ENCODE results near the gene KLHL24. TPM values are rescaled to one million over a fixed set of nuclear protein-coding genes. Genes with fewer than 3 reads are reported as not detected.
A peak's percentile ranks its signal among the peaks of the same experiment; 100 is the strongest.
"Not testable (repeated sequence)": the region's sequence is repeated elsewhere in the genome, so short reads cannot be mapped to it uniquely, and the experiment has no call there.

Gene KLHL24
- polyA plus RNA-seq, 4 donors: 8.1 to 41.4 (median 12.4) TPM

DNA sequence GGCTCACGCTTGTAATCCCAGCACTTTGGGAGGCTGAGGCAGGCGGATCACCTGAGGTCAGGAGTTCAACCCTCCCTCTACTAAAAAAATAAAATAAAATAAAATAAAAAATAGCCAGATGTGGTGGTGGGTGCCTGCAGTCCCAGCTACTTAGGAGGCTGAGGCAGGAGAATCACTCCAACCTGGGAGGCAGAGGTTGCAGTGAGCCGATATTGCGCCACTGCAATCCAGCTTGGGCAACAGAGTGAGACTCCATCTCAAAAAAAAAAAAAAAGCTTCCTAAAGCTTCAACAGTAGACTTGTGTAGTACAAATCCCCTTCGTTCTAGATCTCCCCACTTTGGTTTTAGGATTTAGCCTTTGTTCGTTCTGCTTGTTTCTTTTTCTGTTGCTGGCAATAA lies 68.5 kb downstream of the KLHL24 start:
- WGBS, 3 donors: 92 to 95% (median 94%) methylated on average over 6 of the region's 6 CpGs
- not testable (repeated sequence) for H3K27me3 ChIP-seq (ENCODE audit: control insufficient read depth in 3 of 3, insufficient read depth in 3 of 3, low read length in 3 of 3); H3K4me1 ChIP-seq (ENCODE audit: control insufficient read depth in 3 of 3, insufficient read depth in 2 of 3, low read depth in 1 of 3, low read length in 2 of 3); FAIRE-seq; H3K36me3 ChIP-seq (ENCODE audit: control insufficient read depth in 3 of 3, insufficient read depth in 2 of 3, low read depth in 1 of 3, low read length in 3 of 3); H3K9me3 ChIP-seq (ENCODE audit: control insufficient read depth in 2 of 2, insufficient read depth in 1 of 2, low read depth in 1 of 2, low read length in 1 of 2); H3K27ac ChIP-seq (ENCODE audit: low read depth in 1 of 3, low read length in 2 of 3); DNase-seq; H3K4me3 ChIP-seq (ENCODE audit: low read depth in 1 of 3, low read length in 3 of 3)

DNA sequence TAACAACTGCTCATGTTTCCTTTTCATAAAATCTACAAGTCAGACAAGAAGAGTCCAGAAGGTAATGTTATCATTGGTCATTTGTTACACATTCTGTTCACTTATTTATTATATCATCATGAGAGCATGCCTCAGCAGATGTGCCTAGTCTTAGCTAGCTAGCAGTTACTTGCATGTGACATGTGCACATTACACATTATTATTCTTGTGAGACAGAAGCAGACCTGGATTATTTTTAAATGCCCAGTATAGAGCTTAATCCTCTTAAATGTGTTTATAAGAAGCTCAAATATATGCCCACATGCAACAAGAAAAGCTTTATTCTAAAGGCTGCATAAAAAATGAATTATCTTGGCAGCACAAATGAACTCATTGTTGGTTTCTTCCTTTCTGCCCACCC lies 74.8 kb downstream of the KLHL24 start:
- no peak for FAIRE-seq
- H3K4me1 ChIP-seq (ENCODE audit: control insufficient read depth in 3 of 3, insufficient read depth in 2 of 3, low read depth in 1 of 3, low read length in 2 of 3): no peaks in the 10 kb centered on the region

DNA sequence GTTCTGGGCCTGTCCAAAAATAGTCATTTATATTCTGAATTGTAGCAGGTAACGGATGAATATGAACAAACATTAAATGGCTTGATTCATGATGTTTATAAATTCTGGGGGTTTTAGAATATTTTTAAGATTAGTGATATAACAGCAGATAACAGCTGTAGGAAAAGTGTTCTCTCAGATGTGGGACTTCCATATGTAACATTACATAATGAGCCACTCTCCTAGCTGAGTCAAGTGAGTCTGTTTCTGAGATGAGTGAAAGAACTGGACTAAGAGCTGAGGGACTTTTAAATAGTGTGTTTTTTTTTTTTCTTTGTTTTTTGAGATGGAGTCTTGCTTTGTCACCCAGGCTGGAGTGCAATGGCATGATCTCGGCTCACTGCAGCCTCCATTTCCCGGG lies 76.1 kb downstream of the KLHL24 start:
- FAIRE-seq: no peak

More for the DNA sequence above, 74.8 kb downstream of the KLHL24 start:
- H3K27ac ChIP-seq (ENCODE audit: low read depth in 1 of 3, low read length in 2 of 3): no peak overlapping the region
- no peak for DNase-seq
- H3K4me3 ChIP-seq (ENCODE audit: low read depth in 1 of 3, low read length in 3 of 3): no peak overlapping the region
- peaks cover 0 to 3% (median 0%) of the 10 kb centered on the region in 3 donors for H3K36me3 ChIP-seq (ENCODE audit: control insufficient read depth in 3 of 3, insufficient read depth in 2 of 3, low read depth in 1 of 3, low read length in 3 of 3)
- no peaks in the 10 kb centered on the region for H3K27me3 ChIP-seq (ENCODE audit: control insufficient read depth in 3 of 3, insufficient read depth in 3 of 3, low read length in 3 of 3)
- no peaks in the 10 kb centered on the region for H3K9me3 ChIP-seq (ENCODE audit: control insufficient read depth in 2 of 2, insufficient read depth in 1 of 2, low read depth in 1 of 2, low read length in 1 of 2)

DNA sequence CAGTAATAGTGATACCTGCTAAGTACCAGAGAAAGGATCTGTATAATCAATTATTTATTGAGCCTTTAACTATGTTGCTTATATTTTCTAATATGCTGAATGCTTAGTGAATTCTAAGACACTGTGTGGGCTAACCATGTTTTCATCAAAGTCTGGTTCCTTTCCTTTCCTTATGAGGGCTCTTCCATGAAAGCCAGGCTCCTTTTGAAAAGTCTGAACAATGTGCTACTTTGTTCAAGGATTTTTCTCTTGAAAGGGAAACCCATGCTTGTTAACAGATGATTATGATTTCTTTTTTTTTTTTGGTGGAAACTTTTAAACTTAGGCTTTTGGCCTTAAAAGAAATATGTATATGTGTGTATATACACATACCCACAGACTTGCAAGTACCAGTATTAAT lies 79.2 kb downstream of the KLHL24 start:
- no peak for DNase-seq
- FAIRE-seq: no peak
- H3K27me3 ChIP-seq (ENCODE audit: control insufficient read depth in 3 of 3, insufficient read depth in 3 of 3, low read length in 3 of 3): no peaks in the 10 kb centered on the region
- H3K4me3 ChIP-seq (ENCODE audit: low read depth in 1 of 3, low read length in 3 of 3): no peak overlapping the region
- H3K36me3 ChIP-seq (ENCODE audit: control insufficient read depth in 3 of 3, insufficient read depth in 2 of 3, low read depth in 1 of 3, low read length in 3 of 3): peaks cover 0 to 21% (median 2%) of the 10 kb centered on the region in 3 donors
- H3K9me3 ChIP-seq (ENCODE audit: control insufficient read depth in 2 of 2, insufficient read depth in 1 of 2, low read depth in 1 of 2, low read length in 1 of 2): no peaks in the 10 kb centered on the region
- no peak overlapping the region for H3K27ac ChIP-seq (ENCODE audit: low read depth in 1 of 3, low read length in 2 of 3)
- H3K4me1 ChIP-seq (ENCODE audit: control insufficient read depth in 3 of 3, insufficient read depth in 2 of 3, low read depth in 1 of 3, low read length in 2 of 3): no peaks in the 10 kb centered on the region

More for the DNA sequence above, 76.1 kb downstream of the KLHL24 start:
- Histone ChIP-seq H3K36me3 (ENCODE audit: control insufficient read depth in 3 of 3, insufficient read depth in 2 of 3, low read depth in 1 of 3, low read length in 3 of 3) (peaks cover 0 to 7% (median 0%) of the 10 kb centered on the region in 3 donors), H3K4me3 (ENCODE audit: low read depth in 1 of 3, low read length in 3 of 3) (no peak overlapping the region), H3K27me3 (ENCODE audit: control insufficient read depth in 3 of 3, insufficient read depth in 3 of 3, low read length in 3 of 3) (no peaks in the 10 kb centered on the region), H3K27ac (ENCODE audit: low read depth in 1 of 3, low read length in 2 of 3) (no peak overlapping the region), H3K9me3 (ENCODE audit: control insufficient read depth in 2 of 2, insufficient read depth in 1 of 2, low read depth in 1 of 2, low read length in 1 of 2) (no peaks in the 10 kb centered on the region), H3K4me1 (ENCODE audit: control insufficient read depth in 3 of 3, insufficient read depth in 2 of 3, low read depth in 1 of 3, low read length in 2 of 3) (no peaks in the 10 kb centered on the region)
- WGBS, 3 donors: 97 to 99% (median 97%) methylated on average over 3 of the region's 3 CpGs
- DNase-seq: no peak

DNA sequence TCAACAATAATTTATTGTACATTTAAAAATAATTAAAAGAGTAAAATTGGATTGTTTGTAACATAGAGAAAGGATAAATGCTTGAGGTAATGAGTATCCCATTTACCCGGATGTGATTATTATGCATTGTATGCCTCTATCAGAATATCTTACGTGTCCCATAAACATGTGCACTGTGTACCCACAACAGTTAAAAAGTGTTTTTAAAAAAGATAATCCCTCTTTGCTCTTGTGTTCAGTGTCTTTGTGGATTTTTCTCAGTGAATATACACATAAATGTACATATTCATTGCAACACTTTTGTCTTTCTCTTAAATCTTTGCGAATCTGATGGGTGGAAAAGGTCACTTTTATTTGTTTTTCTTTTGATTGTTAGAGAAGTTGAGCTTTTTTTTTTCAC lies 82.6 kb downstream of the KLHL24 start:
- no peak for FAIRE-seq
- Histone ChIP-seq H3K27me3 (ENCODE audit: control insufficient read depth in 3 of 3, insufficient read depth in 3 of 3, low read length in 3 of 3) (no peaks in the 10 kb centered on the region), H3K36me3 (ENCODE audit: control insufficient read depth in 3 of 3, insufficient read depth in 2 of 3, low read depth in 1 of 3, low read length in 3 of 3) (peaks cover 2 to 31% (median 2%) of the 10 kb centered on the region in 3 donors), H3K9me3 (ENCODE audit: control insufficient read depth in 2 of 2, insufficient read depth in 1 of 2, low read depth in 1 of 2, low read length in 1 of 2) (no peaks in the 10 kb centered on the region), H3K4me3 (ENCODE audit: low read depth in 1 of 3, low read length in 3 of 3) (no peak overlapping the region), H3K4me1 (ENCODE audit: control insufficient read depth in 3 of 3, insufficient read depth in 2 of 3, low read depth in 1 of 3, low read length in 2 of 3) (no peaks in the 10 kb centered on the region), H3K27ac (ENCODE audit: low read depth in 1 of 3, low read length in 2 of 3) (no peak overlapping the region)
- no peak for DNase-seq
- 91 to 96% (median 95%) methylated on average over 3 of the region's 3 CpGs for WGBS, 3 donors

- no peak for FAIRE-seq
- Histone ChIP-seq H3K4me3 (ENCODE audit: low read depth in 1 of 3, low read length in 3 of 3) (no peak overlapping the region), H3K27me3 (ENCODE audit: control insufficient read depth in 3 of 3, insufficient read depth in 3 of 3, low read length in 3 of 3) (no peaks in the 10 kb centered on the region), H3K36me3 (ENCODE audit: control insufficient read depth in 3 of 3, insufficient read depth in 2 of 3, low read depth in 1 of 3, low read length in 3 of 3) (peaks cover 5 to 44% (median 14%) of the 10 kb centered on the region in 3 donors), H3K9me3 (ENCODE audit: control insufficient read depth in 2 of 2, insufficient read depth in 1 of 2, low read depth in 1 of 2, low read length in 1 of 2) (no peaks in the 10 kb centered on the region), H3K4me1 (ENCODE audit: control insufficient read depth in 3 of 3, insufficient read depth in 2 of 3, low read depth in 1 of 3, low read length in 2 of 3) (no peaks in the 10 kb centered on the region), H3K27ac (ENCODE audit: low read depth in 1 of 3, low read length in 2 of 3) (no peak overlapping the region)
- 70 to 92% (median 72%) methylated on average over 6 of the region's 6 CpGs for WGBS, 3 donors
- no peak for DNase-seq
Measured at GRCh38 chr3:183725387-183725786, 90.0 kb downstream of the KLHL24 start.

- no peak overlapping the region for H3K4me3 ChIP-seq (ENCODE audit: low read depth in 1 of 3, low read length in 3 of 3)
Measured at GRCh38 chr3:183728204-183728603, 92.8 kb downstream of the KLHL24 start.

GRCh38 chr3:183730361-183730760 lies 94.9 kb downstream of the KLHL24 start:
- DNase-seq (no peak), FAIRE-seq (no peak)
- Histone ChIP-seq H3K9me3 (ENCODE audit: control insufficient read depth in 2 of 2, insufficient read depth in 1 of 2, low read depth in 1 of 2, low read length in 1 of 2) (no peaks in the 10 kb centered on the region), H3K27ac (ENCODE audit: low read depth in 1 of 3, low read length in 2 of 3) (peak overlapping the region in 1 of 3 donors; percentile 72), H3K36me3 (ENCODE audit: control insufficient read depth in 3 of 3, insufficient read depth in 2 of 3, low read depth in 1 of 3, low read length in 3 of 3) (peaks cover 3 to 45% (median 13%) of the 10 kb centered on the region in 3 donors), H3K4me3 (ENCODE audit: low read depth in 1 of 3, low read length in 3 of 3) (no peak overlapping the region), H3K4me1 (ENCODE audit: control insufficient read depth in 3 of 3, insufficient read depth in 2 of 3, low read depth in 1 of 3, low read length in 2 of 3) (peaks cover 0 to 5% (median 0%) of the 10 kb centered on the region in 3 donors), H3K27me3 (ENCODE audit: control insufficient read depth in 3 of 3, insufficient read depth in 3 of 3, low read length in 3 of 3) (no peaks in the 10 kb centered on the region)
- WGBS, 3 donors: 92 to 98% (median 93%) methylated on average over 2 of the region's 2 CpGs

More at GRCh38 chr3:183728204-183728603, 92.8 kb downstream of the KLHL24 start:
- Histone ChIP-seq H3K36me3 (ENCODE audit: control insufficient read depth in 3 of 3, insufficient read depth in 2 of 3, low read depth in 1 of 3, low read length in 3 of 3) (peaks cover 3 to 47% (median 14%) of the 10 kb centered on the region in 3 donors), H3K27me3 (ENCODE audit: control insufficient read depth in 3 of 3, insufficient read depth in 3 of 3, low read length in 3 of 3) (no peaks in the 10 kb centered on the region), H3K27ac (ENCODE audit: low read depth in 1 of 3, low read length in 2 of 3) (no peak overlapping the region), H3K4me1 (ENCODE audit: control insufficient read depth in 3 of 3, insufficient read depth in 2 of 3, low read depth in 1 of 3, low read length in 2 of 3) (peaks cover 0 to 5% (median 0%) of the 10 kb centered on the region in 3 donors), H3K9me3 (ENCODE audit: control insufficient read depth in 2 of 2, insufficient read depth in 1 of 2, low read depth in 1 of 2, low read length in 1 of 2) (no peaks in the 10 kb centered on the region)
- 89 to 100% (median 100%) methylated on average over 1 of the region's 1 CpG for WGBS, 3 donors
- no peak for FAIRE-seq
- DNase-seq: no peak

GRCh38 chr3:183731611-183732010 lies 96.2 kb downstream of the KLHL24 start:
- peak; percentile 90 to 91 for DNase-seq
- Histone ChIP-seq H3K27me3 (ENCODE audit: control insufficient read depth in 3 of 3, insufficient read depth in 3 of 3, low read length in 3 of 3) (no peaks in the 10 kb centered on the region), H3K36me3 (ENCODE audit: control insufficient read depth in 3 of 3, insufficient read depth in 2 of 3, low read depth in 1 of 3, low read length in 3 of 3) (peaks cover 7 to 44% (median 9%) of the 10 kb centered on the region in 3 donors), H3K4me1 (ENCODE audit: control insufficient read depth in 3 of 3, insufficient read depth in 2 of 3, low read depth in 1 of 3, low read length in 2 of 3) (peaks cover 0 to 5% (median 0%) of the 10 kb centered on the region in 3 donors), H3K4me3 (ENCODE audit: low read depth in 1 of 3, low read length in 3 of 3) (no peak overlapping the region), H3K27ac (ENCODE audit: low read depth in 1 of 3, low read length in 2 of 3) (peak overlapping the region in 1 of 3 donors; percentile 72), H3K9me3 (ENCODE audit: control insufficient read depth in 2 of 2, insufficient read depth in 1 of 2, low read depth in 1 of 2, low read length in 1 of 2) (no peaks in the 10 kb centered on the region)
- WGBS, 3 donors: 24 to 66% (median 33%) methylated on average over 5 of the region's 5 CpGs
- no peak for FAIRE-seq

Data from small intestine (tissue), 7 donors.